SK-N-MC (cell line): Measurements from ENCODE around the gene SNX20.

Experiments used
- DNase-seq: peaks from one replicate; pipeline ENCODE4 v3.0.0-alpha.2; 2011; ENCODE audit warnings: low read depth, low spot score
- H3K27ac ChIP-seq: fragments of 200-600 bp; sonication (generic); 2 replicates; pipeline ENCODE4 v1.5.1; 2016; ENCODE audit warnings: mixed run types
- H3K36me3 ChIP-seq: fragments of 200-600 bp; sonication (generic); 2 replicates; pipeline ENCODE4 v1.6.1; 2017; ENCODE audit warnings: antibody characterized with exemption, low read length, mixed read lengths; ENCODE audit not compliant: insufficient read depth
- H3K4me3 ChIP-seq: fragments of 200-600 bp; sonication (generic); 2 replicates; pipeline ENCODE4 v1.5.1; 2016
- H3K9ac ChIP-seq: fragments of 200-600 bp; sonication (generic); 2 replicates; pipeline ENCODE4 v1.8.0; 2017; ENCODE audit warnings: mixed run types, mixed read lengths; ENCODE audit not compliant: insufficient read length
- H3K9me3 ChIP-seq: fragments of 200-600 bp; sonication (generic); 2 replicates; pipeline ENCODE4 v1.6.1; 2017; ENCODE audit warnings: low read depth, mild to moderate bottlenecking, antibody characterized with exemption, low read length, moderate library complexity, mixed read lengths
- EZH2 ChIP-seq: fragments of 200-600 bp; sonication (generic); IDR thresholded peaks from one replicate; pipeline ENCODE4 v1.6.1; 2017; ENCODE audit warnings: antibody characterized with exemption
- FOXP2 ChIP-seq: optimal IDR thresholded peaks from 2 replicates; pipeline ENCODE3; 2011; ENCODE audit warnings: mild to moderate bottlenecking, moderate library complexity; ENCODE audit not compliant: insufficient read depth; ENCODE audit errors: extremely low read length, control extremely low read depth
- POLR2AphosphoS5 ChIP-seq: IDR thresholded peaks from 2 replicates; pipeline ENCODE4 v1.6.1; 2012; ENCODE audit warnings: mild to moderate bottlenecking, low read depth, low read length, borderline replicate concordance

The SNX20 gene

GRCh38 chr16:50679676-50680555 lies 1.2 kb downstream of the SNX20 start:
- DNase-seq = no peak
- Histone ChIP-seq H3K4me3 (no peak overlapping the region), H3K9ac (no peak overlapping the region), H3K9me3 (no peaks in the 10 kb centered on the region), H3K36me3 (no peaks in the 10 kb centered on the region), H3K27ac (no peak overlapping the region)
- no peak for TF ChIP-seq EZH2
- no peak for TF ChIP-seq FOXP2
- TF ChIP-seq POLR2AphosphoS5 = no peak

DNA sequence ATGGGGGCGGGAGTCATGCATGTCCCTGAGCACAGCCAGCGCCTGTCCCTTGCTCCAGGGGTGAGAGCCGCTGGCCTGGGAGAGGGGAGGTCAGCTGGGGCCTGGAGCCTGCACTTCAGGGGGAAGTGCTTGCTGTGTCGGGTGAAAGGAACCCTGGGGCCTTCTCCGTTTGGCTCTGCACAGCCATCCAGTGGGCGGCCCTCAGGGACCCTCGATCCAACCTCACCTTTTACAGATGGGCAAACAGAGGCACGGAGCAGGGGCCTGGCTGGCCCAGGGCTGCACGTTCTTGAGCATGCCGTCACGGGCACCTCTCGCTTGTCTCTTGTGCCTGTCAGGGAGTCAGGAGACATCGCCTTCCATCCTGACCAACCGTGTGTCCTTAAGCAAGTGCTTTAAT lies 1.8 kb downstream of the SNX20 start:
- no peaks in the 10 kb centered on the region for H3K9me3 ChIP-seq
- no peak overlapping the region for H3K4me3 ChIP-seq

GRCh38 chr16:50678531-50678930 lies 2.6 kb downstream of the SNX20 start:
- TF ChIP-seq EZH2 = no peak
- TF ChIP-seq FOXP2 = no peak
- no peak for TF ChIP-seq POLR2AphosphoS5
- Histone ChIP-seq H3K4me3 (no peak overlapping the region), H3K9me3 (no peaks in the 10 kb centered on the region), H3K27ac (no peak overlapping the region), H3K9ac (no peak overlapping the region), H3K36me3 (no peaks in the 10 kb centered on the region)
- DNase-seq = no peak

More for the DNA sequence above, 1.8 kb downstream of the SNX20 start:
- TF ChIP-seq FOXP2 = no peak
- no peak for TF ChIP-seq POLR2AphosphoS5
- no peak for TF ChIP-seq EZH2
- Histone ChIP-seq H3K27ac (no peak overlapping the region), H3K9ac (no peak overlapping the region), H3K36me3 (no peaks in the 10 kb centered on the region)
- no peak for DNase-seq

- Histone ChIP-seq H3K9ac (no peak overlapping the region), H3K27ac (no peak overlapping the region), H3K4me3 (no peak overlapping the region), H3K36me3 (no peaks in the 10 kb centered on the region), H3K9me3 (no peaks in the 10 kb centered on the region)
- TF ChIP-seq FOXP2 (no peak), POLR2AphosphoS5 (no peak), EZH2 (no peak)
- DNase-seq = no peak
Observed at GRCh38 chr16:50677351-50677750, 3.8 kb downstream of the SNX20 start.

GRCh38 chr16:50676684-50677225 lies 4.4 kb downstream of the SNX20 start:
- no peak for TF ChIP-seq POLR2AphosphoS5
- no peak for TF ChIP-seq FOXP2
- TF ChIP-seq EZH2 = no peak
- no peak overlapping the region for H3K27ac ChIP-seq
- DNase-seq = no peak
- H3K9me3 ChIP-seq = no peaks in the 10 kb centered on the region
- H3K36me3 ChIP-seq = no peaks in the 10 kb centered on the region
- H3K4me3 ChIP-seq = no peak overlapping the region
- H3K9ac ChIP-seq = no peak overlapping the region

DNA sequence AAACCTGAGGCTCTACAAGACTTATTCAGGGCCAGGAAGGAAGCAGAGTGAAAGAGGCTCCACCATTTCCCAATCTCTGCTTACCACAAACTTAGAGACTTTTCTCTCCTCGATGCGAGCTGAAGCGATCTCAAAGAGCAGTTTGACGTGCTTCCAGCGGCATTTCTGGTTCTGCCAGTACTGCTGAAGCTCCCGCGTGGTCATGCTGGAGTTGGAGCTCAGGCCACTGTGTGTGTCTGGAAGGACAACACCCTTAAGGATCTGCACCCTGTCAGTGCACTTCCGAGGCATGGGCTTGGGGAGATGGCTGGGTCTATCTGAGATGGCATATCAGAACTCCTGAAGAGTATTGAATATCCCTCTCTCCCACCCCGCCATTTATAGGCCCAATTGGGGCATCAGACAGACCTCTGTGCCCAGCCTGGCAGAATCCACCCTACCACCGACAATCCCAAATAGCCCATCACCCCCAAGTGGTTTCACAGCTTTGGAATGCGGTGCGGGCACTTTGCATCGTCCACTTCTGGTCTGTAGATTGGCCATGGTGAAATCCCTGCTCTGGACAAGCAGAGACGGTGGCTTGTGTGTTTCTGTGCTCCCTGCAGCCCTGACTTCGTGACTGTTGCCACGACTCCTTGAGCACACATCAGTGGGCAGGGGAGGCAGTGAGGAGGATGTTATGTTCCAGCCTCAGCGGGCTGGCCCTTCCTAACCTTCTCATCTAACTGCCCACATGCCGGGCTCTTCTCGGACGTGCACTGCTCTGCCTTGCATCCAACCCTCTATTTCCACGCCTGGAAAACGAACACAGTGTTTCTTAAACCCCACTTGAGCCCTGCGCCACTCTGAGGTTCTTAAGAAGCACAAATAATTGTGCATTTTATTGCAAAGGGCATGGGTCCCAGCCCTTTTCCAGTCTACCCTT lies 5.2 kb downstream of the SNX20 start:
- TF ChIP-seq POLR2AphosphoS5 (no peak), FOXP2 (no peak), EZH2 (no peak)
- Histone ChIP-seq H3K27ac (no peak overlapping the region), H3K36me3 (no peaks in the 10 kb centered on the region), H3K9me3 (no peaks in the 10 kb centered on the region), H3K4me3 (no peak overlapping the region), H3K9ac (no peak overlapping the region)
- DNase-seq = no peak

- Histone ChIP-seq H3K9me3 (no peaks in the 10 kb centered on the region), H3K4me3 (no peak overlapping the region), H3K27ac (no peak overlapping the region), H3K36me3 (no peaks in the 10 kb centered on the region), H3K9ac (no peak overlapping the region)
- TF ChIP-seq FOXP2 = no peak
- TF ChIP-seq EZH2 = no peak
- TF ChIP-seq POLR2AphosphoS5 = no peak
- no peak for DNase-seq
Observed at GRCh38 chr16:50674831-50675230, 6.3 kb downstream of the SNX20 start.
